ENCODE measurements around the gene PRR23B.

Gene PRR23B

DNA sequence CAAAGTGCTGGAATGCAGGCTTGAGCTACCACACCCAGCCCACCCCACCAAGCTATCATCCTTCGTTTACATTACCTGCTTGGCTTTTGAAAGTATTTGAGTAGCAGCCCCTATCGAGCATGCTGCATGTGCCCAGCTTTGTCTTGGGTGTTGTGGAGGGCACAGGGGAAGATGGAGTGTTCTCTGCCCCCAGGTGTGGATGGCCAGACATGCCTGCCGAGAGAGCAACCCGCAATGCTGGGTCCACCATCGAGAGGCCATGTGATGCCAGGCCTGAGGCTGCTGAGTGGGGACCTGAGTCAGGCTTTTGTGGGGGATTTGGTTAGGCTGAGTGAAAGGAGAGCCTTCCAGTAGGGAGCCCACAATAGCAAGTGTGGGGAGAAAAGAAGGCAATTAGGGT lies 47.8 kb downstream of the PRR23B start:
- DNase-seq: no peak

DNA sequence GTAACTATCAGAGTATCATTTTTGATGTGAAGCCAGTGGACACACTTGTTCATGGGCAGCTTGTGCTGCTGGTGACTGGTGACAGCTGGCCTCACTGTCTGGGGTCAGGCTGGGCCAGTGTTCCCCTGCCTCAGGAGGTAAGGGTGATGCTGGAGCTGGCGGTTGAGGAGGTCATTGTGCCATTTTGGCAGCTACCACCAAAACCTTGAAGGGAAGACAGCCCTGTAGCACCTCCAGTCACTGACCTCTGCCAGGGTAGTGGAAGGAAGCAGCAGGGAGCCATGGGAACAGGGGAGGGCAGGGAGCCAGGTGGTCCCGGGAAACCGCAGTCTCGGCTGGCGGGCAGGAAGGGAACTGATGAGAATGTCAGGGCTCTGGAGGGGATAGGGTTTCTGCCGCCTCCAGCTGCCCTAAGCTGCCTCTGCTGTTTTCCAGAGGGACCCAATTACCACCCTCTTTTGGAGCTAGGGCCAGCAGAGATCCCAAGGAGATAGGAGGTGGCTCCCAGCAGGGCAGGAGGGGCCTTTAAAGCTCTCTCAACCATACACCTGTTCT lies 48.9 kb downstream of the PRR23B start:
- DNase-seq: no peak
